GM21526 (cell line): ENCODE data around the gene PLEKHM1.
"Not testable (repeated sequence)": the region's sequence is repeated elsewhere in the genome, so short reads cannot be mapped to it uniquely, and the experiment has no call there.

Experiments
- ATAC-seq: cut with Tn5 transposase; IDR thresholded peaks from one replicate; pipeline ENCODE4 v1.9.1; 2021; ENCODE audit warnings: moderate library complexity; ENCODE audit not compliant: unreplicated experiment, low FRiP score

The PLEKHM1 gene

DNA sequence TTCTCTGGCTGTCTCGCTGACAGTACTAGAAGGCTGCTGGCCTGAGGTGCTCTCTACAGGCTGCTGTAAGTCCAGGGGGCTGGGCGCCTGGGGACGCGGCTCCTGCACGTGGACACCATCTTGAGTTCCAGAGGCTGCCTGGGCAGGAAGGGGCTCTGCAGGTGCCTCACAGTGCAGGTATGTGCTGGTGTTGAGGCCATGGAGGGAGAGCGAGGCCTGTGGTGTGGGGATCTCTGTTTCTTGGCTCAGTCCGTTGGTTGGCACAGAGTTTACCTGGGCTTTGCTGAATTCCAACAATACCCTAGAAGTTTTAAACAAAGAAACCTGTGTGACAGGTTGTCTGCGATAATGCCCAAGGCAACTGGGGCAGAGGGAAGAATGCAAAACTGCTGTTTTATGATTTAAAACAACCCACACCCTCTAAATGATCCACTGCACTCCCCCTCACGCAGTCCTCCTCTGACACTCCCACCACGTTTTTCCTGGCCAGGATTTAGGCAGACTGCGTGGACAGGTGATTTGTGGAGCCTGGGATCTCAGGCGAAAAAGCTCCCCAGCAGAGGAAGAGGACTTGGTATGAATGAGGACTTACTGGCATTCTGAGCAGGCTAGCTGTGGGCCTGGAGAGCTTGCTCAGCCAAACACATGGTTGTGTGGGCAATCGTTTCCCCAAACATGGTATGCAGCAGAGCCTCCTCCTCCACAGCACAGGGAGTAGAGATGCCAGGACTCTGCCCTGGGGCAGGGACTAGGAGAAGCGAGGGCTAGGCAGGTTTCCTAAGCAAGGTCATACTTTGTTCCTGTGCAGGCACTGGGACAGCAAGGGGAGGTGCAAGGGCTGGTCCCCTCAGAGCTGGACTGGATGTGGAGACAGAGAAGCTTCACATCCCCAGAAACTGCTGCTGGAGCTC is 22.0 kb downstream of the PLEKHM1 start:
- not testable (repeated sequence) for ATAC-seq

DNA sequence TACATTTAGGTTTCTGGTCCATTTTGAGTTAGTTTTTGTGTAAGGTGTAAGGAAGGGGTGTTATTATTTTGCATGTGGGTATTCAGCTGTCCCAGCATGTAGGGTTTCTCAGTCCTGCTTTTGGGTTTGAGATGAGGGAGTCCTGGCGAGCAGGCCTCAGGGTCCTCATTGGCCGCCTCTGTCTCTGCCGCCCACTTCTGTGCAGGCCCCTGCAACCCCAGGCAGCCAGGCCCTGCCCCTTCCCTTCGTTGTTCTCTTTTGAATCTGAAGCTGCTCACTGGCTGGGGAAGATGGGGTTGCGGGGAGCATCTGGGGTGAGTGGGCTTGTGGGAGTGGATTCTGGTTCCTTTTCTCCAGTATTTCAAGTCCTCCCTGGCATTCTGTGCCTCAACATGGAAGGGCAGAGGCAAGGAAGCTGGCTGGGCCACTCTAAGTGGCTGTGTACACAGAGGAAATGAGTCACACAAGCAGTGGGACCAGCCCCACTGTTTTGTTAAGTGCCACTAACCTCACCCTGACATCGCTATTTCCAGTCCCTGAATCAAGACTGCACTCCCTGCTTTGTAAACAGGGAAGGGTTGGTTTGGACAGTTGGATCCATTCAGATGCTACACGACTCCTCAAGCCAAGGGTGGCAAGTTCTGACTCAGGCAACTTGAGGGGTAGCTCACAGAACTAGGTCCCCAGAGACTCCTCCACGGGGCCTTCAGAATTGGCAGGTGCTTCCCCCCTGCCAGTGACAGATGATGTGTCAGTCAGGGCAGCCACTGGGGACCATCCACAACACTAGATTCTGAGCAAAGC is 28.8 kb downstream of the PLEKHM1 start:
- not testable (repeated sequence) for ATAC-seq

DNA sequence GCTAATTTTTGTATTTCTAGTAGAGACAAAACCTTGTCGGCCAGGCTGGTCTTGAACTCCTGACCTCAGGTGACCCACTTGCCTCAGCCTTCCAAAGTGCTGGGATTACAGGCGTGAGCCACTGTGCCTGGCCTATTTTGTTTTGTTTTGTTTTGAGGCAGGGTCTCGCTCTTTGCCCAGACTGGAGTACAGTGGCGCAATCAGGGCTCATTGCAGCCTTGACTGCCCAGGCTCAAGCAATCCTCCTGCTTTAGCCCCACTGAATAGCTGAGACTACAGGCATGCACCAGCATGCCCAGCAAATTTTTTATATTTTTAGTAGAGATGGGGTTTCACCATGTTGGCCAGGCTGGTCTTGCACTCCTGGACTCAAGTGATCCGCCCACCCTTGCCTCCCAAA is 30.1 kb downstream of the PLEKHM1 start:
- ATAC-seq, result not testable (repeated sequence)

DNA sequence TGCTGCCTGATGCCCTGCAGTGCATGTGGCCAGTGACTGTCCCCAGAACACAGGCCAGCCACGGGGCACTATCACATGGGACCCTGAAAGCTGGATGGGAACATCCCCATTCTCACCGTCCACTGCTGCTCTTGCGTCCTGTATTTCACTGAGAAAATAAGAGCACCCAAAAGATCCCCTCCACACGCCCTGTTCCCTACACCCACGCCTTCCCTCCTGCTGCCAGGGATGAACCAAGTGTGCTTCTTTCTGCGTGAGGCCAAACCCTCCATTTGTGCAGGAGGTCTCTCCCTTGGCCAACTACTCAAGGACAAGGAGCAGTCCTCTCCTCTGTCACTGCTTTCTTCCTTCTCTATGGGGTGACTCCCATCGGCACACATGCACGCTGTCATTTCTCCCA is 36.2 kb downstream of the PLEKHM1 start:
- not testable (repeated sequence) for ATAC-seq

GRCh38 chr17:45453731-45454130 is 36.8 kb downstream of the PLEKHM1 start:
- not testable (repeated sequence) for ATAC-seq

DNA sequence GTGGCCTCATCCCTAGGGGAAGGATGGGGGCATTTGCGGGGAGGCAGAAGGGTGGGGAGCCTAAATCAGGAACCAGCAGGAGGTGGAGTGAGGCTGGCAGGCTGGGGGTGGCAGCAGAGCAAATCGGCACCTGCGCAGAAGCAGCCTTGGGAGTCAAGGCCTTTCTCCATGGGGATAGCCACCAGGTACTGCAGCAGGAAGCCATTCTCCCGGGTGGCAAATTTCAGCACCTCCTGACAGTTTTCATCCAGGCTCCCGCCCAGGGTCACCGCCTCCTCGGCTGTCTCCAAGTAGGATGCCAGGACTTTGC is 37.3 kb downstream of the PLEKHM1 start:
- not testable (repeated sequence) for ATAC-seq

GRCh38 chr17:45452329-45453224 is 37.9 kb downstream of the PLEKHM1 start:
- ATAC-seq, result not testable (repeated sequence)

DNA sequence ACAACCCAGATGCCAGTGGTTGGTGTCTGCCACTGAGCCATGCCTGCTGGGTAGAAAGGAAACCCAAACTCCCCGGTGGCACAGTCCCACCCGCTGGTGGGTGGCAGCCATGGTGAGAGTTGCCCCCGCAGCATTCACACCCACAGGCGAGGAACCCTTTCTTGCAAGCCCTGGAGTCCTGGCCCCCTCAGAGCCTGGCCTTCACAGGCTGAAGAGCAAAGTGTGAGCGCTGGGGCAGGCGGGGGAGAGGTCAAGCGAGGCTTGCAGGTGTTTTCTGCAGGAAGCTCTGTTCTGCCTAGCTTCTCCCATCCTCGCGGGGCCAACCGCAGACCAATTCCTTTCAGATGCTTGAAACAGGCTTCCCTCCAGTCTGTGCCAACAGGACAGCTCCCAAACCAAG is 38.9 kb downstream of the PLEKHM1 start:
- not testable (repeated sequence) for ATAC-seq

DNA sequence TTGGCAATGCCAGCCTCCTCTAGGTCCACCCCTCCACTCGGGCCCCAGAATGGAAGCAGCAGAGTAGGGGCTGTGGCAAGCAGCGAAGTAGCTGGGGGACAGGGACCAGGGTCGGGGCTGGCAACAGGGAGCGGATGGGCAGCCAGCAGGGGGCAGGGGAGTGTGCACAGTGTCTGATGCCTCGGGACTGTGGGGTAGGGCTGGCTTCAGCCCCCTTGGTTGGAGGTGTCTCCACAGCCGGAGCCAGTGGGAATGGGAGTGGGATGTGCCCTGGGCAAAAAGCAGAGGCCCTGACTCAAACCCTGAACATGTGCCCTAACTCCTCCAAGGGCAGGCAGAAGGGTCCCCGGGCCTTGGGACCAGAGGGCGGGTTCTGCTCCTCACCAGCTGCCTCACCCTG is 39.4 kb downstream of the PLEKHM1 start:
- ATAC-seq, result no peak

- not testable (repeated sequence) for ATAC-seq
Measured at GRCh38 chr17:45449708-45450329, 40.7 kb downstream of the PLEKHM1 start.

- ATAC-seq, result not testable (repeated sequence)
Measured at GRCh38 chr17:45449260-45449659, 41.3 kb downstream of the PLEKHM1 start.

DNA sequence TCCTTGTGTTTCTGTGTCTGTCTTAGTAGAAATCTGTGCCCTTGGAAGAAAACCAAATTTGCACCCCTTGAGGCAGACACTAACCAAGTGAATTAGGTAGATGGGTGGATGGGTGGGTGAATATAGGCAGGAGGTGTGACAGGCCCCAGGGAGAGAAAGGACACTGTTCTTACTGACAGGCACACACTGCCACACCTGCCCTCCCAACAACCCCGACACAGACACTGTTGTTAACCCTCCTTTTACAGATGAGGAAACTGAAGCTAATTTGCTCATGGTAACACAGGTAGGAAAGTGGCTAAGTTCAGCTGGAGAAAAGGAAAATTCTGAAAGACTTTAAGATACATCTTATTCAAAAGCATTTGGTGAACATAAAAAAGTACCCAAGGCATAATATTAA is 42.0 kb downstream of the PLEKHM1 start:
- not testable (repeated sequence) for ATAC-seq

- not testable (repeated sequence) for ATAC-seq
Measured at GRCh38 chr17:45448066-45448465, 42.5 kb downstream of the PLEKHM1 start.

DNA sequence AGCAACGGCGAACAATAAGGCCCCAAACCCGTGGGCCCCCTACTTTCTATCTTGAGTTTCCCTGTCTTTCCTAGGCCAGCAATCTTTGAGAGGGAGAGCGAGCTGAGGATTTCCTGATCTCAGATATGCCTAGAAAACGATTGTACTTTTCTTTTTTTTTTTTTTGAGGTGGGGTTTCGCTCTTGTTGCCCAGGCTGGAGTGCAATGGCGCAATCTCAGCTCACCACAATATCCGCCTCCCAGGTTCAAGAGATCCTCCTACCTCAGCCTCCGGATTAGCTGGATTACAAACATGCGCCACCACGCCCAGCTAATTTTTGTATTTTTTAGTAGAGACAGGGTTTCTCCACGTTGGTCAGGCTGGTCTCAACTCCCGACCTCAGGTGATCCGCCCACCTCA is 42.9 kb downstream of the PLEKHM1 start:
- not testable (repeated sequence) for ATAC-seq

DNA sequence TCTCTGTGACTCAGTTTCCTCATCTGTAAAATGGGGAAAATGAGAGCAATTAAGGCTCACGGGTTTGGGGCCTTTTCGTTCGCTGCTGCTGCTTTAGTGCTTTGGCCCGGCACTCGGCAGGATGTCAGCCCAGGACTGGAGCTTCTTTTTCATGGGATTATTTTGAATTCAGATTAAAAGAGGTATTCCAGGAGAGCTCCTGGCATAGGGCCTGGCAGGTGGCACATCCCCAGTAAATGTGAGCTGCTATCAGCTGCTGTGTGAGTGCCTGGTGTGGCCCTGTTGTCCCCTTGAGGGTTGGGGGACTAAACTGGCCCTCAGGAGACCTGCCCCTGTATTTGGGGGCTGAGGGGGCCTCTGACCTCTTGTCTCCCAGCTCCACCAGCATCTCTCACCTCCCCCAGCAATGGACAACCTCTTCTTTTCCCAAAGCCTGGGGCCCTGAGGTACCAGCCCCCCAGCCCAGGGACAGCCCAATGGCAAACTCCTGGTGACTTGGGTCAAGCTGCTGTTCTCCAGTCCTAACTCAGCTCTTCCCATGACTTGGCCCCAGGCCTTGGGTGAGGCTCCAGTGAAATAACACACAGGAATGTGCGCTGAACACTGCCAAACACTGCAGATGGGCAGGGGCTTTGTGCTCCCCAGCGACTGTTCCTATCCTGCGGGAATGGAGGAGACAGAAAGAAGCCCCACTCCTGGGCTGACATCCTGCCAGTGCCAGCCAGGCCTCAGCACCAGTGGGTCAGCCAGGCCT is 43.5 kb downstream of the PLEKHM1 start:
- not testable (repeated sequence) for ATAC-seq

DNA sequence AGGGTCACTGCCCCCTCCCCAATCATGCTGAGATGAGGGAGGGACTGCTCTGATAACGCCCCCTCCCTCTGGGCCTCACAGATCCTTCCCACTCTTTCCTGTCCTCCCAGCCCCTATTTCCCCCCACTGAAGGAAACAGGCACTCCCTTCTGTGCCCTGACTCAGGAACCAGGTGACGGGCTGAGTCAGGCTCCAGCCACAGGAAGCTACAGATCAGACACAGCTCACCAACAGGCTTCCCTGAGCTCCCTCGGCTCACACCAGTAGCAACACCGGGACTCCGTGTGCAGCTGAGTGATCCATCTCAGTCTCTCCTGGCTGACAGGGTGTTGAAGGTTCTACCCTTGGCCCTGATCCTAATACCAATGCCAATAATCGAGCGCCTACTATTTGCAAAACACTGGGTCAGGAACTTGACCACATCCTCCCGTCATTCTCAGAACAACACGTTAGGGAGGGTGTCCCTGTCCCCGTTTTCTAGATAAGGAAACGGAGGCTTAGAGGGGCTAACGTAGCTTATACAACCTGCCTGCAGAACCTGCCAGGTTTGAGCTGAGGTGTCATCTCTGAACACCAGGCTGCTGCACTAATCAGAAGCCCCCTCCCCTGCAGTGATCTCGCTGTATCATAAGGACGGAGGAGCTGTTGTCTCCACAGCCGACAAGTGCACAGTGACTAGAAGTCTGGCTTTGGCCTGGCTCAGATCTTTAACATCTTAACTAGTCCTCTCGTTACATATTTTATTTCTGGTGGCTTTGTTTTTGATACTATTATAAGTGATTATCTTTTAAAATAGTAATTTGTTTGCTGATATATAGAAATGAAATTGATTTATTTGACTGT is 44.4 kb downstream of the PLEKHM1 start:
- not testable (repeated sequence) for ATAC-seq

DNA sequence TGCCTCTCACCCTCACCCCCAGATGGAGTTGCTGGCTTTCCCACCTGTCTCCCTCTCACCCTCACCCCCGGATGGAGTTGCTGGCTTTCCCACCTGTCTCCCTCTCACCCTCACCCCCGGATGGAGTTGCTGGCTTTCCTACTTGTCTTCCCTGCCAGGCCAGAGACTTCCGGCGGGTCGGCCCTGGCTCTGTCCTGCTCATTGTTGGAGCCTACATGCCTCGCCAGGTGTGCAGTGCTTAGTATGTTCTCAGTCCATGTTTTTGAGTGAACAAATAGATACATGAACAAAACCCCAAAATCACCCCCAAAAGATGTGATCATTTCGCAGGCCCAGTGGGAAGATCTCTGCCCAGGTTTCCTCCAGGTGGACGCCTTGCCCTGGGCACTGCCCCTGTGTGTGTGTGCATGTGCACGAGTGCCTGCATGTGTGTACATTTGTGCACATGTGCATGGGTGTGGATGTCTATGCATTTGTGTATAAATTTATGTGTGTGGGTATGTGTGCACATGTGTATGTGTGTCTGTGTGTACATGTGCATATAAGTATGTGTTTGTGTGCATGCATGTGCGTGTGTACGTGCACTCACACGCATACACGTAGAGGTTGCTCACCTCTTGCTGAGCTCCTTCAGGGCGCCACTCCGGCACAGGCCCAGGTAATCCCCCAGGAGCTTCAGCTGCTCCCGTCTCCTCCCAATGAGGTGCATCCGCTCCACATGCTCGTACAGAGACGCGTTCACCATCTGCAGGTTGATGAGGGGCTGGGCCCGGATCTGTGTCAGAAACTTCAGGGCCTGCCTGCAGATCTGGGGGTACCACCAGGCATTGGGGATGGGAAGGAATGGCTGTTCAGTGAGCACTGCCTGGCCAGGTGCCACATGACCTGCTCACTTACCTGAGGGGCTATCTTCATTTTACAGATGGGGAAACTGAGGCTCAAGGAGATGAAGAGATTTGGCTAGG is 45.4 kb downstream of the PLEKHM1 start:
- not testable (repeated sequence) for ATAC-seq
